Smooth muscle cell (in vitro differentiated cells): ENCODE measurements around the gene RNF213. TPM values are rescaled to one million over a fixed set of nuclear protein-coding genes. Genes with fewer than 3 reads are reported as not detected.

Experiments
- DNase-seq: peaks from one replicate; lab custom pipeline; 2025; ENCODE audit not compliant: unreplicated experiment; lab: John Stamatoyannopoulos, UW
- H2AFZ ChIP-seq: fragments of 200-600 bp; sonication (generic); 2 replicates; pipeline ENCODE4 v1.6.0; 2016; ENCODE audit warnings: antibody characterized with exemption, low read depth, mild to moderate bottlenecking
- H3F3A ChIP-seq: fragments of 200-600 bp; sonication (generic); 2 replicates; pipeline ENCODE4 v1.6.0; 2017; ENCODE audit warnings: antibody characterized with exemption, low read depth
- H3K27ac ChIP-seq: fragments of 200-600 bp; sonication (generic); 2 replicates; pipeline ENCODE4 v1.5.1; 2016; ENCODE audit warnings: low read depth, mild to moderate bottlenecking
- H3K27me3 ChIP-seq: fragments of 200-600 bp; sonication (generic); 2 replicates; pipeline ENCODE4 v1.6.1; 2016; ENCODE audit warnings: low read depth, mild to moderate bottlenecking
- H3K36me3 ChIP-seq: fragments of 200-600 bp; sonication (generic); 2 replicates; pipeline ENCODE4 v1.5.1; 2016; ENCODE audit warnings: low read depth
- H3K4me1 ChIP-seq: fragments of 200-600 bp; sonication (generic); 2 replicates; pipeline ENCODE4 v1.5.1; 2016; ENCODE audit warnings: low read depth
- H3K4me2 ChIP-seq: fragments of 200-600 bp; sonication (generic); 2 replicates; pipeline ENCODE4 v1.6.0; 2016; ENCODE audit warnings: mild to moderate bottlenecking
- H3K4me3 ChIP-seq: fragments of 200-600 bp; sonication (generic); 2 replicates; pipeline ENCODE4 v1.5.1; 2016; ENCODE audit warnings: mild to moderate bottlenecking
- H3K79me2 ChIP-seq: fragments of 200-600 bp; sonication (generic); 2 replicates; pipeline ENCODE4 v1.6.0; 2016; ENCODE audit warnings: low read depth, mild to moderate bottlenecking
- H3K9ac ChIP-seq: fragments of 200-600 bp; sonication (generic); 2 replicates; pipeline ENCODE4 v1.6.0; 2016; ENCODE audit warnings: low read depth
- H3K9me3 ChIP-seq: fragments of 200-600 bp; sonication (generic); replicated peaks from 2 replicates; pipeline ENCODE4 v1.5.1; 2016; ENCODE audit warnings: low read depth
- H4K20me1 ChIP-seq: fragments of 200-600 bp; sonication (generic); 2 replicates; pipeline ENCODE4 v1.6.0; 2016; ENCODE audit warnings: low read depth
- CTCF ChIP-seq: fragments of 200-600 bp; sonication (generic); IDR thresholded peaks from 2 replicates; pipeline ENCODE4 v1.5.1; 2017; ENCODE audit warnings: borderline replicate concordance, mild to moderate bottlenecking, antibody characterized with exemption; ENCODE audit not compliant: insufficient read depth, poor library complexity, severe bottlenecking
- WGBS: methylation state at CpG from one replicate; pipeline ENCODE4 v1.1.7; 2016; ENCODE audit warnings: low lambda C conversion rate; 5-methylcytosine and 5-hydroxymethylcytosine counted together
- polyA plus RNA-seq: library from polyadenylated mRNA; unstranded; fragments of >200 nt; fragmentation: Nextera tagmentation; extraction: Ambion mirVana; gene quantifications from 2 replicates; pipeline ENCODE4 v1.2.1, GENCODE V29; 2016
- total RNA-seq: library from RNA; depleted of rRNA; stranded (reverse); fragments of >200 nt; gene quantifications from 2 replicates; pipeline ENCODE4 v1.2.3, GENCODE V29; 2014

The RNF213 gene
- total and polyA plus RNA-seq, 2 experiments from 2014 or later, result 12.8 to 43.0 TPM

- no peak overlapping the region for H3K4me2 ChIP-seq
- TF ChIP-seq CTCF, result no peak
- H3K27ac ChIP-seq, result no peak overlapping the region
- H3K79me2 ChIP-seq, result no peaks in the 10 kb centered on the region
- peaks cover 29% of the 10 kb centered on the region for H3K36me3 ChIP-seq
- no peak overlapping the region for H3K4me3 ChIP-seq
- no peaks in the 10 kb centered on the region for H3K4me1 ChIP-seq
- no peak overlapping the region for H3K9ac ChIP-seq
- DNase-seq, result no peak
- H4K20me1 ChIP-seq, result no peaks in the 10 kb centered on the region
- H3K27me3 ChIP-seq, result no peaks in the 10 kb centered on the region
- H3K9me3 ChIP-seq, result no peaks in the 10 kb centered on the region
- no peaks in the 10 kb centered on the region for H3F3A ChIP-seq
- H2AFZ ChIP-seq, result no peak overlapping the region
- WGBS, result 94% methylated on average over 18 of the region's 18 CpGs
Measured at GRCh38 chr17:80362428-80363119, 101.9 kb downstream of the RNF213 start.

- Histone ChIP-seq H4K20me1 (no peaks in the 10 kb centered on the region), H3K79me2 (no peaks in the 10 kb centered on the region), H3K36me3 (peaks cover 29% of the 10 kb centered on the region), H3K9me3 (no peaks in the 10 kb centered on the region), H3K4me3 (no peak overlapping the region), H3K4me1 (no peaks in the 10 kb centered on the region), H3K4me2 (no peak overlapping the region), H3F3A (no peaks in the 10 kb centered on the region), H3K27ac (no peak overlapping the region), H2AFZ (no peak overlapping the region), H3K9ac (no peak overlapping the region), H3K27me3 (no peaks in the 10 kb centered on the region)
- no peak for TF ChIP-seq CTCF
- WGBS, result 96% methylated on average over 12 of the region's 12 CpGs
- no peak for DNase-seq
Measured at GRCh38 chr17:80363120-80363515, 102.5 kb downstream of the RNF213 start.

GRCh38 chr17:80363518-80364090, 103.0 kb downstream of the RNF213 start:
- no peak overlapping the region for H3K9ac ChIP-seq
- no peak for DNase-seq

More at GRCh38 chr17:80363518-80364090, 103.0 kb downstream of the RNF213 start:
- WGBS, result 98% methylated on average over 28 of the region's 28 CpGs
- Histone ChIP-seq H3K36me3 (peaks cover 29% of the 10 kb centered on the region), H3K27me3 (no peaks in the 10 kb centered on the region), H4K20me1 (no peaks in the 10 kb centered on the region), H3K4me2 (no peak overlapping the region), H2AFZ (no peak overlapping the region), H3K9me3 (no peaks in the 10 kb centered on the region), H3K27ac (no peak overlapping the region), H3F3A (no peaks in the 10 kb centered on the region), H3K79me2 (no peaks in the 10 kb centered on the region), H3K4me1 (no peaks in the 10 kb centered on the region), H3K4me3 (no peak overlapping the region)
- TF ChIP-seq CTCF, result no peak
